NCI-H2196 treated with DMSO at 0.1 percent for 48 hours (cell line): ENCODE measurements around the gene ELMO1.

Source experiments
- DNase-seq: peaks from one replicate; lab custom pipeline; 2025; ENCODE audit not compliant: unreplicated experiment; lab: John Stamatoyannopoulos, UW

Gene ELMO1

GRCh38 chr7:37352251-37352880, 96.3 kb downstream of the ELMO1 start:
- no peak for DNase-seq

- DNase-seq: no peak
These were observed 96.9 kb downstream of the ELMO1 start for GRCh38 chr7:37351716-37352115.

GRCh38 chr7:37349979-37350590, 98.6 kb downstream of the ELMO1 start:
- no peak for DNase-seq

- DNase-seq: no peak
These were observed 99.7 kb downstream of the ELMO1 start for GRCh38 chr7:37348982-37349381.

GRCh38 chr7:37346761-37347160, 101.9 kb downstream of the ELMO1 start:
- DNase-seq: no peak

GRCh38 chr7:37344886-37345579, 103.6 kb downstream of the ELMO1 start:
- no peak for DNase-seq

GRCh38 chr7:37342688-37343471, 105.8 kb downstream of the ELMO1 start:
- no peak for DNase-seq

GRCh38 chr7:37342176-37342687, 106.4 kb downstream of the ELMO1 start:
- DNase-seq: no peak

- DNase-seq: no peak
These were observed 107.5 kb downstream of the ELMO1 start for GRCh38 chr7:37341033-37341630.

- DNase-seq: no peak
These were observed 109.7 kb downstream of the ELMO1 start for GRCh38 chr7:37338966-37339365.

GRCh38 chr7:37337522-37337921, 111.1 kb downstream of the ELMO1 start:
- no peak for DNase-seq

- no peak for DNase-seq
These were observed 112.4 kb downstream of the ELMO1 start for GRCh38 chr7:37336259-37336658.

- DNase-seq: no peak
These were observed 115.6 kb downstream of the ELMO1 start for GRCh38 chr7:37333075-37333474.

- no peak for DNase-seq
These were observed 116.2 kb downstream of the ELMO1 start for GRCh38 chr7:37332243-37333016.

GRCh38 chr7:37330775-37331174, 117.9 kb downstream of the ELMO1 start:
- DNase-seq: no peak

GRCh38 chr7:37329940-37330339, 118.7 kb downstream of the ELMO1 start:
- no peak for DNase-seq

GRCh38 chr7:37327288-37327687, 121.4 kb downstream of the ELMO1 start:
- DNase-seq: no peak

GRCh38 chr7:37323966-37324365, 124.7 kb downstream of the ELMO1 start:
- no peak for DNase-seq

GRCh38 chr7:37322831-37323230, 125.8 kb downstream of the ELMO1 start:
- DNase-seq: no peak

GRCh38 chr7:37320848-37321468, 127.7 kb downstream of the ELMO1 start:
- DNase-seq: no peak
